ENCODE measurements around the gene GCDH. TPM values are rescaled to one million over a fixed set of nuclear protein-coding genes. Genes with fewer than 3 reads are reported as not detected.

Gene GCDH
- total RNA-seq, 1 donor from 2014 or later: 39.5 TPM

DNA sequence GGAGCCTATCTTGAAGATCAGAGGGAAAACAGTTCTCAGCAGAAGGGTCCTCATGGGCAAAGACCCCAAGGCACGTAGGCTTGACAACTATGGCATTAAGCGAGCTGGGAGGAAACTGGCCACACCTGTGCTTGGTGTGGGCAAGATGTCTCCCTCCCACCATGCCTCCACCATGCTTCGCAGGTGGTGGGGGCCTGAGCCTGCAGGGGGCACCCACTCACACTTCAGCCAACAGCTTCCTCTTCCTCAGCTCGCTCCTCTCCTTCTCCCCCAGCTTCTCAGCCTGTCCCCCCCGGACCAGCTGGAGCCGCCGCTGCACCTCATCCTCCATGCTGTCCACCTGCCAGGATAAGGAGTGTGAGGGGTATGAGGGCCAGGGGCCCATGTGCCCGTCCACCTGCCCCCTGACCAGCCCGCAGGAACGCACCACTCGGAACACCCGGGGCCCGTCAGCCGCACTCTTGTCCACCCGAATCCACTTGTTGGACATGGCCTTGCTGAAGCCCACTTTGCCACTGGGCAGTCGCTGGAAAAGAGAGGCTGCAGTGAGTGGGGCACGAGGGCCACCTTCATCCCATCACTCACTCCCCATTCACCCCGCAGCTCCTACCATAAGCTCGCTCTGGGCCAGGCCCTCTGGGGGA, 39.2 kb downstream of the GCDH start:
- Histone ChIP-seq H3K9ac (no peak overlapping the region), H2AFZ (replicated peaks) (no peak overlapping the region), H3K27me3 (no peaks in the 10 kb centered on the region), H4K20me1 (ENCODE audit: low read depth) (peaks cover 10% of the 10 kb centered on the region), H3K27ac (no peak overlapping the region), H3K4me2 (no peak overlapping the region), H3K79me2 (ENCODE audit: low read depth) (peaks cover 29% of the 10 kb centered on the region), H3K9me3 (ENCODE audit: low read depth) (no peaks in the 10 kb centered on the region), H3K36me3 (peaks cover 3% of the 10 kb centered on the region), H3K4me3 (no peak overlapping the region), H3F3A (ENCODE audit: low read depth) (no peaks in the 10 kb centered on the region), H3K4me1 (peaks cover 6% of the 10 kb centered on the region)
- H3K4me1 Mint-ChIP-seq: peaks cover 16% of the 10 kb centered on the region
- H3K9me3 Mint-ChIP-seq: no peaks in the 10 kb centered on the region
- H3K4me3 Mint-ChIP-seq: no peak overlapping the region
- peaks cover 17% of the 10 kb centered on the region for H3K36me3 Mint-ChIP-seq
- no peak overlapping the region for H3K27ac Mint-ChIP-seq
- TF ChIP-seq EZH2phosphoT487 (IDR thresholded peaks at IDR 0.05) (no peak), EZH2 (IDR thresholded peaks at IDR 0.05) (no peak)
- TF ChIP-seq, protein P1, sequence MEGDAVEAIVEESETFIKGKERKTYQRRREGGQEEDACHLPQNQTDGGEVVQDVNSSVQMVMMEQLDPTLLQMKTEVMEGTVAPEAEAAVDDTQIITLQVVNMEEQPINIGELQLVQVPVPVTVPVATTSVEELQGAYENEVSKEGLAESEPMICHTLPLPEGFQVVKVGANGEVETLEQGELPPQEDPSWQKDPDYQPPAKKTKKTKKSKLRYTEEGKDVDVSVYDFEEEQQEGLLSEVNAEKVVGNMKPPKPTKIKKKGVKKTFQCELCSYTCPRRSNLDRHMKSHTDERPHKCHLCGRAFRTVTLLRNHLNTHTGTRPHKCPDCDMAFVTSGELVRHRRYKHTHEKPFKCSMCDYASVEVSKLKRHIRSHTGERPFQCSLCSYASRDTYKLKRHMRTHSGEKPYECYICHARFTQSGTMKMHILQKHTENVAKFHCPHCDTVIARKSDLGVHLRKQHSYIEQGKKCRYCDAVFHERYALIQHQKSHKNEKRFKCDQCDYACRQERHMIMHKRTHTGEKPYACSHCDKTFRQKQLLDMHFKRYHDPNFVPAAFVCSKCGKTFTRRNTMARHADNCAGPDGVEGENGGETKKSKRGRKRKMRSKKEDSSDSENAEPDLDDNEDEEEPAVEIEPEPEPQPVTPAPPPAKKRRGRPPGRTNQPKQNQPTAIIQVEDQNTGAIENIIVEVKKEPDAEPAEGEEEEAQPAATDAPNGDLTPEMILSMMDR (IDR thresholded peaks at IDR 0.05): no peak
- H3K27me3 Mint-ChIP-seq (ENCODE audit: insufficient read depth, low read depth): peaks cover 9% of the 10 kb centered on the region
- DNase-seq (ENCODE audit: low spot score): no peak

GRCh38 chr19:12932392-12933286, 41.7 kb downstream of the GCDH start:
- Histone ChIP-seq H4K20me1 (ENCODE audit: low read depth) (peaks cover 10% of the 10 kb centered on the region), H3K36me3 (no peaks in the 10 kb centered on the region), H3K4me3 (peak overlapping the region; percentile 64), H3K4me2 (peak overlapping the region; percentile 87), H3K9me3 (ENCODE audit: low read depth) (no peaks in the 10 kb centered on the region), H3K27ac (no peak overlapping the region), H2AFZ (replicated peaks) (no peak overlapping the region), H3K79me2 (ENCODE audit: low read depth) (peaks cover 29% of the 10 kb centered on the region), H3K4me1 (peaks cover 12% of the 10 kb centered on the region), H3K9ac (peak overlapping the region; percentile 67), H3K27me3 (no peaks in the 10 kb centered on the region), H3F3A (ENCODE audit: low read depth) (peaks cover 15% of the 10 kb centered on the region)
- Mint-ChIP-seq H3K27ac (no peak overlapping the region), H3K4me3 (peak overlapping the region; percentile 99), H3K4me1 (peaks cover 25% of the 10 kb centered on the region), H3K27me3 (ENCODE audit: insufficient read depth, low read depth) (peaks cover 11% of the 10 kb centered on the region), H3K9me3 (no peaks in the 10 kb centered on the region), H3K36me3 (peaks cover 11% of the 10 kb centered on the region)
- no peak for DNase-seq (ENCODE audit: low spot score)
- TF ChIP-seq EZH2phosphoT487 (IDR thresholded peaks at IDR 0.05) (no peak), EZH2 (IDR thresholded peaks at IDR 0.05) (no peak)
- TF ChIP-seq, protein P1 (IDR thresholded peaks at IDR 0.05): no peak

- H3K9me3 ChIP-seq (ENCODE audit: low read depth): no peaks in the 10 kb centered on the region
Measured at GRCh38 chr19:12933287-12934072, 42.5 kb downstream of the GCDH start, which contains the start of gene FARSA. FARSA (minus strand) TSS chr19:12933711; CDS start chr19:12933696, 15 bp downstream.

More at GRCh38 chr19:12933287-12934072, 42.5 kb downstream of the GCDH start, which contains the start of gene FARSA:
- peaks cover 7% of the 10 kb centered on the region for H3K36me3 Mint-ChIP-seq
- peak; percentile 94 for DNase-seq (ENCODE audit: low spot score)
- H3K4me1 Mint-ChIP-seq: peaks cover 27% of the 10 kb centered on the region
- peaks cover 31% of the 10 kb centered on the region for H3K79me2 ChIP-seq (ENCODE audit: low read depth)
- peak within 1 kb of the TSS; percentile 82 for H2AFZ ChIP-seq (replicated peaks)
- peak within 1 kb of the TSS; percentile 87 for H3K4me2 ChIP-seq
- peaks cover 20% of the 10 kb centered on the region for H3F3A ChIP-seq (ENCODE audit: low read depth)
- peaks cover 14% of the 10 kb centered on the region for H3K4me1 ChIP-seq
- no peak for TF ChIP-seq EZH2phosphoT487 (IDR thresholded peaks at IDR 0.05)
- TF ChIP-seq EZH2 (IDR thresholded peaks at IDR 0.05): peak; percentile 16
- H3K27me3 ChIP-seq: no peaks in the 10 kb centered on the region
- peak within 1 kb of the TSS; percentile 64 for H3K4me3 ChIP-seq
- peak within 1 kb of the TSS; percentile 67 for H3K9ac ChIP-seq
- H3K9me3 Mint-ChIP-seq: no peaks in the 10 kb centered on the region
- no peak within 1 kb of the TSS for H3K27ac ChIP-seq
- H3K27ac Mint-ChIP-seq: peak within 1 kb of the TSS; percentile 72
- no peaks in the 10 kb centered on the region for H3K36me3 ChIP-seq
- peaks cover 10% of the 10 kb centered on the region for H4K20me1 ChIP-seq (ENCODE audit: low read depth)
- peaks cover 10% of the 10 kb centered on the region for H3K27me3 Mint-ChIP-seq (ENCODE audit: insufficient read depth, low read depth)
- peak within 1 kb of the TSS; percentile 99 for H3K4me3 Mint-ChIP-seq
